Measurements from ENCODE around the gene TIMMDC1.

DNA sequence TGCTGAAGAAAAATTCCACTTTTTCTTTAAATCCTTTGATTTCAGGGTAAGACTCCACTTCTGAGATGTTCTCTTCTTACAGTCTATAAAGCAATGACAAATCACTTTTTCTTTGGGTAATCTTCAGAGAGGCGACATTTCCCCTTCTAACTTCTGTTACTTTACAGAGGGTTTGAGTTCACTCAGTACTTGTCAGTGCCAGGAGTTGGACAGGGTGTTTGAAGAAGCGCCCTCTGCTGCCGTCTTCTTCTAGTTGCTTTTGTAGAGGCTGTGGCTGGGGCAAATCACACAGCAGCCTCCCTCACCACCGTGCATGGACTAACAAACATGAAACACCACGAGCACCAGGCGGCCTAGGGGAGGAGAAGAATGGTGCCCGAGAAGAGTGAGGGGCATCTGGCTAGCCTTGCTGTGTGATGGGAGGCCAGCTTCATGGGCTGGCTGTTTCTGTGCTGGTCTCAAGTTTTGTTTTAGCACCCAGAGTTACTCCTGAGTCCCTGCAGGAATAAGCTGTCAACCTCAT lies 61.2 kb downstream of the TIMMDC1 start, which contains the start of gene CD80:
- no peak for TF ChIP-seq SPI1 (IDR thresholded peaks at IDR 0.05; ENCODE audit: borderline replicate concordance, low read depth, low read length)
- no peak for TF ChIP-seq NFE2L1 (tag; IDR thresholded peaks at IDR 0.05; ENCODE audit: borderline replicate concordance, low read depth)
- TF ChIP-seq SETDB1 (IDR thresholded peaks at IDR 0.05; ENCODE audit: low read length) = no peak
- no peak for TF ChIP-seq RBM39 (optimal IDR thresholded peaks at IDR 0.05; ENCODE audit: low read depth, low read length)
- TF ChIP-seq POLR2AphosphoS5 (IDR thresholded peaks at IDR 0.05; ENCODE audit: control insufficient read depth, insufficient read depth, low read depth, low read length) = no peak
- no peak for TF ChIP-seq NFYB (IDR thresholded peaks at IDR 0.05; ENCODE audit: extremely low read depth, insufficient read length)
- TF ChIP-seq HNRNPH1 (optimal IDR thresholded peaks at IDR 0.05; ENCODE audit: low read depth, low read length) = no peak
- TF ChIP-seq, protein P1, sequence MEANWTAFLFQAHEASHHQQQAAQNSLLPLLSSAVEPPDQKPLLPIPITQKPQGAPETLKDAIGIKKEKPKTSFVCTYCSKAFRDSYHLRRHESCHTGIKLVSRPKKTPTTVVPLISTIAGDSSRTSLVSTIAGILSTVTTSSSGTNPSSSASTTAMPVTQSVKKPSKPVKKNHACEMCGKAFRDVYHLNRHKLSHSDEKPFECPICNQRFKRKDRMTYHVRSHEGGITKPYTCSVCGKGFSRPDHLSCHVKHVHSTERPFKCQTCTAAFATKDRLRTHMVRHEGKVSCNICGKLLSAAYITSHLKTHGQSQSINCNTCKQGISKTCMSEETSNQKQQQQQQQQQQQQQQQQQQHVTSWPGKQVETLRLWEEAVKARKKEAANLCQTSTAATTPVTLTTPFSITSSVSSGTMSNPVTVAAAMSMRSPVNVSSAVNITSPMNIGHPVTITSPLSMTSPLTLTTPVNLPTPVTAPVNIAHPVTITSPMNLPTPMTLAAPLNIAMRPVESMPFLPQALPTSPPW (CRISPR knock-in tag; IDR thresholded peaks at IDR 0.05) = 0 out of 2 replicates have a peak, but pooled peaks have one; percentile 25
- TF ChIP-seq, protein P2, sequence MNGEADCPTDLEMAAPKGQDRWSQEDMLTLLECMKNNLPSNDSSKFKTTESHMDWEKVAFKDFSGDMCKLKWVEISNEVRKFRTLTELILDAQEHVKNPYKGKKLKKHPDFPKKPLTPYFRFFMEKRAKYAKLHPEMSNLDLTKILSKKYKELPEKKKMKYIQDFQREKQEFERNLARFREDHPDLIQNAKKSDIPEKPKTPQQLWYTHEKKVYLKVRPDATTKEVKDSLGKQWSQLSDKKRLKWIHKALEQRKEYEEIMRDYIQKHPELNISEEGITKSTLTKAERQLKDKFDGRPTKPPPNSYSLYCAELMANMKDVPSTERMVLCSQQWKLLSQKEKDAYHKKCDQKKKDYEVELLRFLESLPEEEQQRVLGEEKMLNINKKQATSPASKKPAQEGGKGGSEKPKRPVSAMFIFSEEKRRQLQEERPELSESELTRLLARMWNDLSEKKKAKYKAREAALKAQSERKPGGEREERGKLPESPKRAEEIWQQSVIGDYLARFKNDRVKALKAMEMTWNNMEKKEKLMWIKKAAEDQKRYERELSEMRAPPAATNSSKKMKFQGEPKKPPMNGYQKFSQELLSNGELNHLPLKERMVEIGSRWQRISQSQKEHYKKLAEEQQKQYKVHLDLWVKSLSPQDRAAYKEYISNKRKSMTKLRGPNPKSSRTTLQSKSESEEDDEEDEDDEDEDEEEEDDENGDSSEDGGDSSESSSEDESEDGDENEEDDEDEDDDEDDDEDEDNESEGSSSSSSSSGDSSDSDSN (IDR thresholded peaks at IDR 0.05; ENCODE audit: borderline replicate concordance in 1 of 2, low read depth in 2 of 2, low read length in 2 of 2) = no peak
- TF ChIP-seq, protein P3, sequence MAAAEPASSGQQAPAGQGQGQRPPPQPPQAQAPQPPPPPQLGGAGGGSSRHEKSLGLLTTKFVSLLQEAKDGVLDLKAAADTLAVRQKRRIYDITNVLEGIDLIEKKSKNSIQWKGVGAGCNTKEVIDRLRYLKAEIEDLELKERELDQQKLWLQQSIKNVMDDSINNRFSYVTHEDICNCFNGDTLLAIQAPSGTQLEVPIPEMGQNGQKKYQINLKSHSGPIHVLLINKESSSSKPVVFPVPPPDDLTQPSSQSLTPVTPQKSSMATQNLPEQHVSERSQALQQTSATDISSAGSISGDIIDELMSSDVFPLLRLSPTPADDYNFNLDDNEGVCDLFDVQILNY (CRISPR knock-in tag; IDR thresholded peaks at IDR 0.05) = no peak
- no peak for TF ChIP-seq MTF1 (CRISPR knock-in tag; IDR thresholded peaks at IDR 0.05; ENCODE audit: borderline replicate concordance)
- TF ChIP-seq, protein P4, sequence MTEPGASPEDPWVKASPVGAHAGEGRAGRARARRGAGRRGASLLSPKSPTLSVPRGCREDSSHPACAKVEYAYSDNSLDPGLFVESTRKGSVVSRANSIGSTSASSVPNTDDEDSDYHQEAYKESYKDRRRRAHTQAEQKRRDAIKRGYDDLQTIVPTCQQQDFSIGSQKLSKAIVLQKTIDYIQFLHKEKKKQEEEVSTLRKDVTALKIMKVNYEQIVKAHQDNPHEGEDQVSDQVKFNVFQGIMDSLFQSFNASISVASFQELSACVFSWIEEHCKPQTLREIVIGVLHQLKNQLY (CRISPR knock-in tag; conservative IDR thresholded peaks at IDR 0.05) = no peak
- TF ChIP-seq, protein P5, sequence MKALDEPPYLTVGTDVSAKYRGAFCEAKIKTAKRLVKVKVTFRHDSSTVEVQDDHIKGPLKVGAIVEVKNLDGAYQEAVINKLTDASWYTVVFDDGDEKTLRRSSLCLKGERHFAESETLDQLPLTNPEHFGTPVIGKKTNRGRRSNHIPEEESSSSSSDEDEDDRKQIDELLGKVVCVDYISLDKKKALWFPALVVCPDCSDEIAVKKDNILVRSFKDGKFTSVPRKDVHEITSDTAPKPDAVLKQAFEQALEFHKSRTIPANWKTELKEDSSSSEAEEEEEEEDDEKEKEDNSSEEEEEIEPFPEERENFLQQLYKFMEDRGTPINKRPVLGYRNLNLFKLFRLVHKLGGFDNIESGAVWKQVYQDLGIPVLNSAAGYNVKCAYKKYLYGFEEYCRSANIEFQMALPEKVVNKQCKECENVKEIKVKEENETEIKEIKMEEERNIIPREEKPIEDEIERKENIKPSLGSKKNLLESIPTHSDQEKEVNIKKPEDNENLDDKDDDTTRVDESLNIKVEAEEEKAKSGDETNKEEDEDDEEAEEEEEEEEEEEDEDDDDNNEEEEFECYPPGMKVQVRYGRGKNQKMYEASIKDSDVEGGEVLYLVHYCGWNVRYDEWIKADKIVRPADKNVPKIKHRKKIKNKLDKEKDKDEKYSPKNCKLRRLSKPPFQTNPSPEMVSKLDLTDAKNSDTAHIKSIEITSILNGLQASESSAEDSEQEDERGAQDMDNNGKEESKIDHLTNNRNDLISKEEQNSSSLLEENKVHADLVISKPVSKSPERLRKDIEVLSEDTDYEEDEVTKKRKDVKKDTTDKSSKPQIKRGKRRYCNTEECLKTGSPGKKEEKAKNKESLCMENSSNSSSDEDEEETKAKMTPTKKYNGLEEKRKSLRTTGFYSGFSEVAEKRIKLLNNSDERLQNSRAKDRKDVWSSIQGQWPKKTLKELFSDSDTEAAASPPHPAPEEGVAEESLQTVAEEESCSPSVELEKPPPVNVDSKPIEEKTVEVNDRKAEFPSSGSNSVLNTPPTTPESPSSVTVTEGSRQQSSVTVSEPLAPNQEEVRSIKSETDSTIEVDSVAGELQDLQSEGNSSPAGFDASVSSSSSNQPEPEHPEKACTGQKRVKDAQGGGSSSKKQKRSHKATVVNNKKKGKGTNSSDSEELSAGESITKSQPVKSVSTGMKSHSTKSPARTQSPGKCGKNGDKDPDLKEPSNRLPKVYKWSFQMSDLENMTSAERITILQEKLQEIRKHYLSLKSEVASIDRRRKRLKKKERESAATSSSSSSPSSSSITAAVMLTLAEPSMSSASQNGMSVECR (CRISPR knock-in tag; IDR thresholded peaks at IDR 0.05) = no peak
- no peak for TF ChIP-seq ZNF197 (CRISPR knock-in tag; IDR thresholded peaks at IDR 0.05; ENCODE audit: low read depth)
